ENCODE measurements around the gene CAPRIN1.
"Not testable (repeated sequence)": the region's sequence is repeated elsewhere in the genome, so short reads cannot be mapped to it uniquely, and the experiment has no call there.

CAPRIN1 gene

GRCh38 chr11:34050581-34051348, 766 bp upstream of the CAPRIN1 start:
- no peak for DNase-seq (ENCODE audit: low read depth)

GRCh38 chr11:34052036-34052607, 591 bp downstream of the CAPRIN1 start:
- peak; percentile 83 for DNase-seq (ENCODE audit: low read depth)

GRCh38 chr11:34052608-34053160, 1.2 kb downstream of the CAPRIN1 start:
- peak; percentile 24 for DNase-seq (ENCODE audit: low read depth)

- DNase-seq (ENCODE audit: low read depth): peak; percentile 63
Measured at GRCh38 chr11:34053161-34053686, 1.7 kb downstream of the CAPRIN1 start.

GRCh38 chr11:34054351-34054750, 2.8 kb downstream of the CAPRIN1 start:
- not testable (repeated sequence) for DNase-seq (ENCODE audit: low read depth)

- no peak for DNase-seq (ENCODE audit: low read depth)
Measured at GRCh38 chr11:34055218-34056000, 3.9 kb downstream of the CAPRIN1 start.

- DNase-seq (ENCODE audit: low read depth): no peak
Measured at GRCh38 chr11:34056672-34057071, 5.1 kb downstream of the CAPRIN1 start.

- DNase-seq (ENCODE audit: low read depth): no peak
Measured at GRCh38 chr11:34063061-34063795, 11.7 kb downstream of the CAPRIN1 start.

- DNase-seq (ENCODE audit: low read depth): no peak
Measured at GRCh38 chr11:34064291-34064690, 12.8 kb downstream of the CAPRIN1 start.

- DNase-seq (ENCODE audit: low read depth): no peak
Measured at GRCh38 chr11:34065505-34066203, 14.1 kb downstream of the CAPRIN1 start.

GRCh38 chr11:34066766-34067165, 15.2 kb downstream of the CAPRIN1 start:
- DNase-seq (ENCODE audit: low read depth): not testable (repeated sequence)

- no peak for DNase-seq (ENCODE audit: low read depth)
Measured at GRCh38 chr11:34067383-34068065, 16.0 kb downstream of the CAPRIN1 start.

GRCh38 chr11:34068111-34068510, 16.6 kb downstream of the CAPRIN1 start:
- DNase-seq (ENCODE audit: low read depth): no peak

GRCh38 chr11:34071306-34071705, 19.8 kb downstream of the CAPRIN1 start:
- DNase-seq (ENCODE audit: low read depth): not testable (repeated sequence)

GRCh38 chr11:34072041-34072440, 20.5 kb downstream of the CAPRIN1 start:
- no peak for DNase-seq (ENCODE audit: low read depth)

GRCh38 chr11:34072832-34073231, 21.3 kb downstream of the CAPRIN1 start:
- no peak for DNase-seq (ENCODE audit: low read depth)

GRCh38 chr11:34074391-34074790, 22.9 kb downstream of the CAPRIN1 start:
- DNase-seq (ENCODE audit: low read depth): no peak

- DNase-seq (ENCODE audit: low read depth): no peak
Measured at GRCh38 chr11:34075178-34075820, 23.8 kb downstream of the CAPRIN1 start.

- no peak for DNase-seq (ENCODE audit: low read depth)
Measured at GRCh38 chr11:34080609-34081008, 29.1 kb downstream of the CAPRIN1 start.

GRCh38 chr11:34084637-34085036, 33.1 kb downstream of the CAPRIN1 start:
- no peak for DNase-seq (ENCODE audit: low read depth)
